Thoracic aorta (tissue), 2 donors: Measurements from ENCODE around the gene ECHS1. TPM values are rescaled to one million over a fixed set of nuclear protein-coding genes. Genes with fewer than 3 reads are reported as not detected.
A peak's percentile ranks its signal among the peaks of the same experiment; 100 is the strongest.
"Not testable (repeated sequence)": the region's sequence is repeated elsewhere in the genome, so short reads cannot be mapped to it uniquely, and the experiment has no call there.

Experiments used
- ATAC-seq: fragments of 150-250 bp; one replicate; pipeline ENCODE4 v1.8.0; 2017; ENCODE audit warnings: low read depth; ENCODE audit not compliant: insufficient number of reproducible peaks, low FRiP score
- DNase-seq: peaks from one replicate; pipeline ENCODE4 v3.0.0-alpha.2; 2020; ENCODE audit warnings: low spot score
- H3K27ac ChIP-seq, 2 donors: fragments of 200-600 bp; sonication (generic); 1 replicate in 1 of 2; 2 replicates in 1 of 2; pipeline ENCODE4 v1.5.1; 2016; ENCODE audit warnings: mild to moderate bottlenecking in 2 of 2, moderate library complexity in 2 of 2
- H3K27me3 ChIP-seq: fragments of 200-600 bp; sonication (generic); replicated peaks from 2 replicates; pipeline ENCODE4 v1.6.0; 2016; ENCODE audit warnings: mild to moderate bottlenecking; ENCODE audit not compliant: insufficient read depth
- H3K36me3 ChIP-seq: fragments of 200-600 bp; sonication (generic); one replicate; pipeline ENCODE4 v1.5.1; 2016
- H3K4me1 ChIP-seq, 2 donors: fragments of 200-600 bp; sonication (generic); 1 replicate in 1 of 2; 2 replicates in 1 of 2; pipeline versions ENCODE4 v1.5.1 to v1.6.0; 2016; ENCODE audit warnings: low read depth in 2 of 2, mild to moderate bottlenecking in 1 of 2; ENCODE audit not compliant: control insufficient read depth in 1 of 2
- H3K4me3 ChIP-seq: fragments of 200-600 bp; sonication (generic); 2 replicates; pipeline ENCODE4 v1.5.1; 2016; ENCODE audit warnings: mild to moderate bottlenecking
- H3K9me3 ChIP-seq: fragments of 200-600 bp; sonication (generic); 2 replicates; pipeline ENCODE4 v1.5.1; 2016
- CTCF ChIP-seq: fragments of 200-600 bp; sonication (generic); IDR thresholded peaks from one replicate; pipeline ENCODE4 v1.5.1; 2019; ENCODE audit warnings: antibody characterized with exemption
- total RNA-seq, 2 donors: library from RNA; depleted of rRNA; stranded (reverse); fragments of >200 nt; gene quantifications; one replicate each; pipeline versions ENCODE4 v1.1.0 to v1.2.3, GENCODE V29; 2016

ECHS1 gene
- total RNA-seq, 2 donors from 2014 or later, result 27.5 to 64.6 TPM

GRCh38 chr10:133377025-133377817 lies 4.1 kb upstream of the ECHS1 start:
- peak overlapping the region; percentile 97 for H3K4me3 ChIP-seq

GRCh38 chr10:133376183-133376582 lies 3.0 kb upstream of the ECHS1 start:
- H3K27me3 ChIP-seq, H3K9me3 ChIP-seq, H3K27ac ChIP-seq, ATAC-seq, H3K36me3 ChIP-seq, H3K4me3 ChIP-seq, DNase-seq: not testable (repeated sequence)
- H3K4me1 ChIP-seq, result peaks cover 16 to 38% of the 10 kb centered on the region in 2 donors

More at GRCh38 chr10:133377025-133377817, 4.1 kb upstream of the ECHS1 start:
- no peak for TF ChIP-seq CTCF
- DNase-seq (no peak), ATAC-seq (no peak)
- H3K27ac ChIP-seq, result no peak overlapping the region
- H3K4me1 ChIP-seq, result peaks cover 15 to 34% of the 10 kb centered on the region in 2 donors
- H3K36me3 ChIP-seq, result no peaks in the 10 kb centered on the region
- no peaks in the 10 kb centered on the region for H3K27me3 ChIP-seq
- H3K9me3 ChIP-seq, result no peaks in the 10 kb centered on the region

- Histone ChIP-seq H3K9me3 (no peaks in the 10 kb centered on the region), H3K27ac (no peak overlapping the region), H3K4me1 (peaks cover 16 to 33% of the 10 kb centered on the region in 2 donors), H3K36me3 (peaks cover 2% of the 10 kb centered on the region), H3K4me3 (no peak overlapping the region), H3K27me3 (no peaks in the 10 kb centered on the region)
- no peak for TF ChIP-seq CTCF
- DNase-seq (no peak), ATAC-seq (no peak)
Observed at GRCh38 chr10:133375357-133376115, 2.4 kb upstream of the ECHS1 start.

GRCh38 chr10:133372507-133372906 lies 647 bp downstream of the ECHS1 start:
- Histone ChIP-seq H3K4me3 (peak overlapping the region; percentile 86), H3K27me3 (no peaks in the 10 kb centered on the region), H3K9me3 (no peaks in the 10 kb centered on the region), H3K27ac (no peak overlapping the region), H3K4me1 (peaks cover 8 to 16% of the 10 kb centered on the region in 2 donors), H3K36me3 (peaks cover 25% of the 10 kb centered on the region)
- no peak for DNase-seq
- TF ChIP-seq CTCF, result no peak
- no peak for ATAC-seq

GRCh38 chr10:133370030-133370786 lies 2.9 kb downstream of the ECHS1 start:
- DNase-seq (no peak), ATAC-seq (no peak)
- no peak for TF ChIP-seq CTCF
- peaks cover 8 to 14% of the 10 kb centered on the region in 2 donors for H3K4me1 ChIP-seq
- no peak overlapping the region for H3K4me3 ChIP-seq
- H3K27me3 ChIP-seq, result no peaks in the 10 kb centered on the region
- peaks cover 43% of the 10 kb centered on the region for H3K36me3 ChIP-seq
- H3K27ac ChIP-seq, result no peak overlapping the region
- H3K9me3 ChIP-seq, result no peaks in the 10 kb centered on the region
